Subcutaneous adipose tissue (tissue), 4 donors: ENCODE data around the gene ZBED4. TPM values are rescaled to one million over a fixed set of nuclear protein-coding genes. Genes with fewer than 3 reads are reported as not detected.

Source experiments
- CTCF ChIP-seq: fragments of 450-650 bp; IDR thresholded peaks from one replicate; pipeline ENCODE4 v1.5.1; 2016; ENCODE audit warnings: low read depth, mild to moderate bottlenecking, control low read depth, antibody characterized with exemption, moderate library complexity
- total RNA-seq, 4 donors: library from RNA; depleted of rRNA; stranded (reverse); fragments of >200 nt; gene quantifications; one replicate each; pipeline ENCODE4 v1.1.0, GENCODE V29; 2016

Gene ZBED4
- total RNA-seq, 4 donors from 2014 or later = 6.0 to 11.1 (median 7.0) TPM

- TF ChIP-seq CTCF = no peak
Measured at GRCh38 chr22:49924113-49924833, 70.6 kb downstream of the ZBED4 start.

- no peak for TF ChIP-seq CTCF
Measured at GRCh38 chr22:49925525-49926128, 72.0 kb downstream of the ZBED4 start.

GRCh38 chr22:49926916-49927315 is 73.3 kb downstream of the ZBED4 start:
- no peak for TF ChIP-seq CTCF

- no peak for TF ChIP-seq CTCF
Measured at GRCh38 chr22:49927483-49928184, 74.0 kb downstream of the ZBED4 start.

- no peak for TF ChIP-seq CTCF
Measured at GRCh38 chr22:49928185-49928495, 74.5 kb downstream of the ZBED4 start.

GRCh38 chr22:49928555-49929210 is 75.0 kb downstream of the ZBED4 start:
- no peak for TF ChIP-seq CTCF
